GM12878 (cell line): ENCODE data around the gene UST.

Experiments
- EP300 ChIP-seq, 2 experiments: fragments of 150-350 bp in 1 of 2; IDR thresholded peaks; 2 replicates each; pipeline ENCODE4 v1.6.1; 2011 to 2012; ENCODE audit warnings: low read depth in 2 of 2, low read length in 2 of 2, borderline replicate concordance in 1 of 2, improper control_type of control experiment in 1 of 2, inconsistent platforms in 1 of 2; ENCODE audit not compliant: control insufficient read depth in 1 of 2
- HDAC2 ChIP-seq: fragments of 200-600 bp; sonication (generic); IDR thresholded peaks from 2 replicates; pipeline ENCODE4 v1.6.1; 2017
- RFX5 ChIP-seq: IDR thresholded peaks from 2 replicates; pipeline ENCODE4 v1.6.1; 2011; ENCODE audit warnings: low read depth, low read length, improper control_type of control experiment
- SIN3A ChIP-seq: IDR thresholded peaks from 2 replicates; pipeline ENCODE4 v1.6.1; 2012; ENCODE audit warnings: low read depth, low read length, improper control_type of control experiment
- TF ChIP-seq, protein P1 (sequence below), 3 experiments: IDR thresholded peaks in 2 of 3; conservative IDR thresholded peaks in 1 of 3; 2 replicates each; pipeline ENCODE4 v1.5.1; 2011; ENCODE audit warnings: low read depth in 3 of 3, low read length in 3 of 3, mild to moderate bottlenecking in 3 of 3, control low read depth in 2 of 3, moderate library complexity in 2 of 3, inconsistent platforms in 1 of 3, mixed read lengths in 1 of 3; ENCODE audit not compliant: control insufficient read depth in 2 of 3, insufficient read depth in 1 of 3; ENCODE audit errors: extremely low read depth in 1 of 3

DNA sequence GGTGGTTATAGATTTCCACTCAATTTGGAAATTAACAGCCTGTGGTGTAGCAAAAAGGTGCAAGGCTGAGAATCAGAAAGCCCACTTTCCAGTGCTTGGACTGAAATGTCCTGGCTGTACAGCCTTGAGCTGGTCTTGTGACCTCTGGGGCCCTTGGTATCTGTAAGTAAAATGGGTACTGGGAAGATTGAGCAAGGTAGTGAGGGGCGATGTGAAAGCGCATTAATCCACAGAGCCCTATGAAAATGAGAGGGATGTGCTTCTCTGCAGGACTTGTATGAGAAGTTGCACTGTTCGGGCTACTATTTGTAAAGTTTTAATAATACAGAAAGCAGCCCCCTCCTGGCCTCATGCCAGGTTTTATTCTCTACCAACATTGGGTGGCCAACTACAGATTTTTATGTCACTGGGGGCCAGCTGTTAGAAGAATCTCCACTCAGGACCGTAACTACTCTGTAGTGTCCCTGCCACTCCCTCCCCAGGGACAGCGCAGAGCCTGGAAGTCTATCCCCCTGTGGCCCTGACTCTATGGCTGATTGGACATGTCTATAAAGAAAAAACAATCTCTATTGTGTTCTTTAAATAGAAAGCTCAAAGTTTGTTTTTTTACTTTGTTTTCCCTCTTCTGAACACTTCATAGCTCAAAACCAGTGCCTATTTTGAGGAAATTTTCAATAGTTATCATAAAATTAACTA is 316.0 kb downstream of the UST start:
- TF ChIP-seq SIN3A (no peak), HDAC2 (no peak), RFX5 (no peak), EP300 (IDR thresholded peaks at IDR 0.05; ENCODE audit: borderline replicate concordance in 1 of 2, control insufficient read depth in 1 of 2, low read depth in 2 of 2, low read length in 2 of 2) (no peak)
- TF ChIP-seq, protein P1, sequence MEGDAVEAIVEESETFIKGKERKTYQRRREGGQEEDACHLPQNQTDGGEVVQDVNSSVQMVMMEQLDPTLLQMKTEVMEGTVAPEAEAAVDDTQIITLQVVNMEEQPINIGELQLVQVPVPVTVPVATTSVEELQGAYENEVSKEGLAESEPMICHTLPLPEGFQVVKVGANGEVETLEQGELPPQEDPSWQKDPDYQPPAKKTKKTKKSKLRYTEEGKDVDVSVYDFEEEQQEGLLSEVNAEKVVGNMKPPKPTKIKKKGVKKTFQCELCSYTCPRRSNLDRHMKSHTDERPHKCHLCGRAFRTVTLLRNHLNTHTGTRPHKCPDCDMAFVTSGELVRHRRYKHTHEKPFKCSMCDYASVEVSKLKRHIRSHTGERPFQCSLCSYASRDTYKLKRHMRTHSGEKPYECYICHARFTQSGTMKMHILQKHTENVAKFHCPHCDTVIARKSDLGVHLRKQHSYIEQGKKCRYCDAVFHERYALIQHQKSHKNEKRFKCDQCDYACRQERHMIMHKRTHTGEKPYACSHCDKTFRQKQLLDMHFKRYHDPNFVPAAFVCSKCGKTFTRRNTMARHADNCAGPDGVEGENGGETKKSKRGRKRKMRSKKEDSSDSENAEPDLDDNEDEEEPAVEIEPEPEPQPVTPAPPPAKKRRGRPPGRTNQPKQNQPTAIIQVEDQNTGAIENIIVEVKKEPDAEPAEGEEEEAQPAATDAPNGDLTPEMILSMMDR (IDR thresholded peaks at IDR 0.05 in 2 of 3, conservative IDR thresholded peaks at IDR 0.05 in 1 of 3; ENCODE audit: control insufficient read depth in 2 of 3, extremely low read depth in 1 of 3, insufficient read depth in 1 of 3, low read depth in 3 of 3, low read length in 3 of 3) = no peak
